ENCODE data around the gene RRP12. TPM values are rescaled to one million over a fixed set of nuclear protein-coding genes. Genes with fewer than 3 reads are reported as not detected.

RRP12 gene
- total and polyA plus RNA-seq, 2 of the 4 experiments (the other 2 are of a cell fraction) = 21.5 to 23.3 TPM

- ChIA-PET POLR2A (ENCODE audit: unreplicated experiment) (no interaction called here), CTCF (no interaction called here)
- Histone ChIP-seq H4K20me1 (ENCODE audit: insufficient read depth, low read length) (no peaks in the 10 kb centered on the region), H3K4ac (ENCODE audit: low read depth, low read length) (no peak overlapping the region), H3K9me1 (ENCODE audit: insufficient read depth, low read length) (no peaks in the 10 kb centered on the region; the same call in 1 of the 2 replicates), H2BK20ac (ENCODE audit: low read depth, low read length) (no peak overlapping the region), H3K9me3 (ENCODE audit: control insufficient read depth, insufficient read depth, low read length) (no peaks in the 10 kb centered on the region), H2AK5ac (ENCODE audit: low read depth, low read length) (no peak overlapping the region), H3K4me1 (ENCODE audit: control insufficient read depth, insufficient read depth, low read length) (no peaks in the 10 kb centered on the region), H3K27me3 (ENCODE audit: control insufficient read depth, insufficient read depth, low read length) (no peaks in the 10 kb centered on the region), H3K4me2 (ENCODE audit: low read depth, low read length) (no peak overlapping the region), H4K5ac (ENCODE audit: low read depth, low read length) (no peak overlapping the region), H4K8ac (ENCODE audit: low read depth in 2 of 2, low read length in 2 of 2) (no peak overlapping the region), H2BK120ac (ENCODE audit: low read depth, low read length) (no peak overlapping the region), H2AK9ac (replicated peaks; ENCODE audit: low read depth, low read length, poor library complexity) (no peak overlapping the region), H3K27ac (ENCODE audit: insufficient read depth, low read length) (no peak overlapping the region), H3K79me1 (ENCODE audit: low read depth in 1 of 2, low read length in 2 of 2) (no peaks in the 10 kb centered on the region), H4K91ac (ENCODE audit: insufficient read depth, low read depth, low read length) (no peak overlapping the region), H2BK5ac (ENCODE audit: low read depth, low read length, poor library complexity, severe bottlenecking) (no peak overlapping the region), H2AFZ (replicated peaks; ENCODE audit: low read length, poor library complexity) (no peak overlapping the region), H3K9ac (ENCODE audit: low read depth, low read length) (no peak overlapping the region), H3K36me3 (ENCODE audit: control insufficient read depth, insufficient read depth, low read length) (peaks cover 29% of the 10 kb centered on the region), H3K18ac (ENCODE audit: low read depth, low read length) (no peak overlapping the region), H2BK15ac (ENCODE audit: low read depth, low read length) (no peak overlapping the region), H3K4me3 (ENCODE audit: insufficient read depth, low read depth, low read length) (no peak overlapping the region), H3K14ac (replicated peaks; ENCODE audit: low read depth, low read length) (no peak overlapping the region), H3K56ac (ENCODE audit: extremely low read depth, insufficient read depth, low read length) (no peak overlapping the region), H3K23ac (ENCODE audit: low read depth, low read length) (no peak overlapping the region)
- dilution Hi-C loops (cut with HindIII; ENCODE audit: low sequenced_read_pairs, unreplicated experiment) (no loop called here), in situ Hi-C loops (cut with MboI; ENCODE audit: low sequenced_read_pairs) (no loop called here), intact Hi-C loops (cut with micrococcal nuclease) (no loop called here)
- no TSS peak for BruUV-seq (replicated peaks)
- ATAC-seq (ENCODE audit: low read depth) = no peak
- no CpG with 5 or more reads among the region's 6 CpGs for WGBS, 2 experiments (ENCODE audit: extremely low coverage in 2 of 2, insufficient read length in 1 of 2)
- no peak for DNase-seq
- no peak for TF ChIP-seq RFX5 (IDR thresholded peaks at IDR 0.05; ENCODE audit: low read depth, low read length)
- TF ChIP-seq NFE2L2 (IDR thresholded peaks at IDR 0.05; ENCODE audit: low read depth, low read length) = no peak
- no peak for TF ChIP-seq USF2 (IDR thresholded peaks at IDR 0.05; ENCODE audit: low read depth, low read length)
- no peak for TF ChIP-seq RCOR1 (IDR thresholded peaks at IDR 0.05; ENCODE audit: insufficient replicate concordance, low read length)
- TF ChIP-seq SMC3 (IDR thresholded peaks at IDR 0.05; ENCODE audit: low read depth, low read length) = no peak
These were observed 16.5 kb downstream of the RRP12 start for GRCh38 chr10:97384641-97385040.

Data from IMR-90 (cell line).